ENCODE data around the gene PPP1R9A. TPM values are rescaled to one million over a fixed set of nuclear protein-coding genes. Genes with fewer than 3 reads are reported as not detected.
"Not testable (repeated sequence)": the region's sequence is repeated elsewhere in the genome, so short reads cannot be mapped to it uniquely, and the experiment has no call there.

Gene PPP1R9A
- total RNA-seq, 4 donors from 2014 or later = 22.4 to 27.5 (median 23.3) TPM

DNA sequence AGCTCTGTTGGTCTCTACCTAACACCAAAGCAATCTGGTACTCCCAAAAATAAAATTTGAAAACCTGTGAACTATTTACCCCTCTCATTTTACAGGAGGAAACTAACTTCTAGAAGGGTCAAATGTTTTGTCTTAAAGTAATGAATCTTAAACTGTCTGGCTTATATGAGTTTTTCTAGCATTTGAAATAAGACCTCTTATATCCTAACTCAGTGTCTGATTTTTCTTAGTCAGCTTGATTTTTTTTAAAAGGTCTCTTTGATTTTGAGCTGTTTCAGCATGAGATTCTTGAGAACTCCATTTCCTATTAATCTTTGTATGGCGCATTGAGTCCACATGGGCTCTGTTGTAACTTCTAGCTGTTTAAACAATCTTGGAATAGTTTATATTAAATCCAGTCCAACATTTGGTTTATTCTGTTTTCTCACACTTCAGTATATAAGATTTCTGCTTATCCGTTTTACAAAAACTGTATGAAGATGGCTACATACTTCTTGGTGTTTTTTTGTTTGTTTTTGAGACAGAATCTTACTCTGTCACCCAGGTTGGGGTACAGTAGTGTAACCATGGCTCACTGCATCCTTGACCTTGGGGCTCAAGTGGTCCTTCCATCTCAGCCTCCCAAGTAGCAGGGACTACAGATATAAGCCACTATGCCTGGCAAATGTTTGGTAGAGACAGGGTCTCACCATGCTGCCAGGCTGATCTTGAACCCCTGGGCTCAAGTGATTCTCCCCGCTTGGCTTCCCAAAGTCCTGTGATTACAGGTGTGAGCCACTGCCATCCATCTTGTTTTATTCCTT lies 91.1 kb downstream of the PPP1R9A start:
- intact Hi-C loops (cut with DNase I) = no loop called here
- Histone ChIP-seq H3K36me3 (no peaks in the 10 kb centered on the region), H3K9me3 (no peaks in the 10 kb centered on the region), H3K27me3 (no peaks in the 10 kb centered on the region), H3K4me3 (no peak overlapping the region), H3K4me1 (peaks cover 0 to 27% (median 21%) of the 10 kb centered on the region in 4 donors), H3K27ac (replicated peaks in 1 of 4) (peak overlapping the region; percentile 29 to 63 (median 32))
- WGBS = 43% methylated on average over 3 of the region's 3 CpGs
- TF ChIP-seq POLR2AphosphoS5 (IDR thresholded peaks at IDR 0.05) = no peak
- TF ChIP-seq EP300 (IDR thresholded peaks at IDR 0.05) = no peak
- TF ChIP-seq, protein P1, sequence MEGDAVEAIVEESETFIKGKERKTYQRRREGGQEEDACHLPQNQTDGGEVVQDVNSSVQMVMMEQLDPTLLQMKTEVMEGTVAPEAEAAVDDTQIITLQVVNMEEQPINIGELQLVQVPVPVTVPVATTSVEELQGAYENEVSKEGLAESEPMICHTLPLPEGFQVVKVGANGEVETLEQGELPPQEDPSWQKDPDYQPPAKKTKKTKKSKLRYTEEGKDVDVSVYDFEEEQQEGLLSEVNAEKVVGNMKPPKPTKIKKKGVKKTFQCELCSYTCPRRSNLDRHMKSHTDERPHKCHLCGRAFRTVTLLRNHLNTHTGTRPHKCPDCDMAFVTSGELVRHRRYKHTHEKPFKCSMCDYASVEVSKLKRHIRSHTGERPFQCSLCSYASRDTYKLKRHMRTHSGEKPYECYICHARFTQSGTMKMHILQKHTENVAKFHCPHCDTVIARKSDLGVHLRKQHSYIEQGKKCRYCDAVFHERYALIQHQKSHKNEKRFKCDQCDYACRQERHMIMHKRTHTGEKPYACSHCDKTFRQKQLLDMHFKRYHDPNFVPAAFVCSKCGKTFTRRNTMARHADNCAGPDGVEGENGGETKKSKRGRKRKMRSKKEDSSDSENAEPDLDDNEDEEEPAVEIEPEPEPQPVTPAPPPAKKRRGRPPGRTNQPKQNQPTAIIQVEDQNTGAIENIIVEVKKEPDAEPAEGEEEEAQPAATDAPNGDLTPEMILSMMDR (IDR thresholded peaks at IDR 0.05) = no peak
- no peak for TF ChIP-seq POLR2A (IDR thresholded peaks at IDR 0.05; ENCODE audit: low read depth)
- DNase-seq (ENCODE audit: extremely low spot score) = no peak

GRCh38 chr7:94999069-94999351 lies 91.6 kb downstream of the PPP1R9A start:
- Histone ChIP-seq H3K9me3 (no peaks in the 10 kb centered on the region), H3K4me1 (peaks cover 0 to 29% (median 21%) of the 10 kb centered on the region in 4 donors), H3K27ac (replicated peaks in 1 of 4) (peak overlapping the region; percentile 29 to 63 (median 32)), H3K27me3 (no peaks in the 10 kb centered on the region), H3K4me3 (no peak overlapping the region), H3K36me3 (no peaks in the 10 kb centered on the region)
- TF ChIP-seq POLR2AphosphoS5 (IDR thresholded peaks at IDR 0.05) = no peak
- TF ChIP-seq, protein P1 (IDR thresholded peaks at IDR 0.05) = no peak
- TF ChIP-seq POLR2A (IDR thresholded peaks at IDR 0.05; ENCODE audit: low read depth) = no peak
- no peak for TF ChIP-seq EP300 (IDR thresholded peaks at IDR 0.05)
- intact Hi-C loops (cut with DNase I) = no loop called here
- DNase-seq (ENCODE audit: extremely low spot score) = no peak

DNA sequence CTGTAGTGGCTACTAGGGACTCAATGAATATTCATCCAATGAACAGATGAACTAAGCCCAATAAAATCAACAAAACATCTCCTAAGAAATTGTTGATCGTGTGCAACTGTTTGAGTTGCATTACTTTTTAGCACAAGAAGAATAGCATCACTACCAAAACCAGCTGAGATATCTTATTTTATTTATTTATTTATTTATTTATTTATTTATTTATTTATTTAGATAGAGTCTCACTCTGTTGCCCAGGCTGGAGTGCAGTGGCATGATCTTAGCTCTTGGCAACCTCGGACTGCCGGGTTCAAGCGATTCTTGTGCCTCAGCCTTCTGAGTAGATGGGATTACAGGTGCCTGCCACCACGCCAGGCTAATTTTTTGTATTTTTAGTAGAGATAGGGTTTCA lies 92.2 kb downstream of the PPP1R9A start:
- 94% methylated on average over 5 of the region's 5 CpGs for WGBS
- H3K4me3 ChIP-seq; H3K27me3 ChIP-seq; intact Hi-C loops (cut with DNase I); DNase-seq (ENCODE audit: extremely low spot score); H3K36me3 ChIP-seq; H3K27ac ChIP-seq (replicated peaks in 1 of 4); H3K9me3 ChIP-seq: not testable (repeated sequence)
- H3K4me1 ChIP-seq = peaks cover 0 to 35% (median 23%) of the 10 kb centered on the region in 4 donors

DNA sequence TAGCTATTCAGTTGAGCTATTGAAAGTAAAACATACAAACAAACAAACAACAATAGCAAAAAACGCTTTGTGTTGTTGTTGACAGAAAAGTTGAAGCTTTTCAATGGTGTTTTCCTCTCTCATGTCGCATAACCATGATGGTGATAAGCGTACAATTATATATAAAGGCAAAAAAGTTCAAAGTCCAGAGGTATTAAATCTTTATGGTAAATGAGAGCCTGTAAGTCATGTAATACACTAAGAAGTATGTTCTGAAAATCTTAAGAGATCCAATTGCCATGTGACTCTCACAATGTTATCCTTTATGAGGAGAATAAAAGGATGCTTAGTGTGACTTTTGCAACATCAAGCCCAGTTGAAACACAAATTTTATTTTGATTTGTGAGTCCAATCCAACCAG lies 93.9 kb downstream of the PPP1R9A start:
- DNase-seq (ENCODE audit: extremely low spot score) = no peak
- Histone ChIP-seq H3K4me1 (peaks cover 0 to 41% (median 29%) of the 10 kb centered on the region in 4 donors), H3K4me3 (no peak overlapping the region), H3K36me3 (no peaks in the 10 kb centered on the region), H3K9me3 (no peaks in the 10 kb centered on the region), H3K27ac (replicated peaks in 1 of 4) (no peak overlapping the region), H3K27me3 (no peaks in the 10 kb centered on the region)
- intact Hi-C loops (cut with DNase I) = no loop called here
- 97% methylated on average over 3 of the region's 3 CpGs for WGBS
- no peak for TF ChIP-seq POLR2AphosphoS5 (IDR thresholded peaks at IDR 0.05)
- no peak for TF ChIP-seq POLR2A (IDR thresholded peaks at IDR 0.05; ENCODE audit: low read depth)
- TF ChIP-seq, protein P1 (IDR thresholded peaks at IDR 0.05) = no peak

DNA sequence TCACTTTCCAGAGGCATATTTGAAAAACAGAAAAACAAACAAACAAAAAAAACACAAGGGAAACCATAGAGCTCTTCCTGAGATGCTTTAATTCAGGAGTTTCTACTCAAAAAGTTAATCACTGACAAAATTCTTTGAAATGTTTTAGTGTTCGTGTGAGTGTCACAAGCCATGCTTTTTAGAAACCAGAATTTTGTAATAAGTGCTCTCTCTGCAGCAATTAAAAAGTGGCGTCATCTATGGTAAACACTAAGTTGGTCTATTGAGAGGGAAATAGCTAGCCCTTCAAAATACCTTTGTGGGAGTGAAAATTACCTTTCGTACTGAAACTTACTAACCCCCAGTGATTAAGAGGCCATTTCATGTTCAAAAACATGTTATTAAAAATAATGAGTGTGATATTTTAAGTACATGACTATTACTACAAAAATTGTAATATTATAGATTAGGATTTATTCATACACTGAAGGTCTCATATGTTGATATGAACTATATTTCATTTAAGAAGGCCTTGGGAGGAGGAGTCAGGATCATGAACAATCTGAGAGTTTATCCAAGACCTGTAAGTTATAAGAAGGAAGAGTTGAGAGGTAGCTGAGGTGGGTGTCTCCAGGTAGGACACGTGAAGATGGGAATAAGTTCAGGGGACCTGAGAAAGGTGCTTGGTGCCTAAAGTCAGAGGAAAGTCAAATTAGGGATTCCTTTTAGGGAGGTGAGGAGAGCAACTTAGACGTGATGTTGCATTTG lies 94.6 kb downstream of the PPP1R9A start:
- TF ChIP-seq EP300 (IDR thresholded peaks at IDR 0.05) (no peak), POLR2AphosphoS5 (IDR thresholded peaks at IDR 0.05) (no peak), POLR2A (IDR thresholded peaks at IDR 0.05; ENCODE audit: low read depth) (no peak)
- TF ChIP-seq, protein P1 (IDR thresholded peaks at IDR 0.05) = no peak
- WGBS = 92% methylated on average over 5 of the region's 5 CpGs
- H3K36me3 ChIP-seq = no peaks in the 10 kb centered on the region
- H3K4me1 ChIP-seq = peaks cover 0 to 42% (median 30%) of the 10 kb centered on the region in 4 donors
- no peak overlapping the region for H3K4me3 ChIP-seq
- no peak for DNase-seq (ENCODE audit: extremely low spot score)
- H3K9me3 ChIP-seq = no peaks in the 10 kb centered on the region
- no peak overlapping the region for H3K27ac ChIP-seq (replicated peaks in 1 of 4)
- intact Hi-C loops (cut with DNase I) = no loop called here
- no peaks in the 10 kb centered on the region for H3K27me3 ChIP-seq

Measured in esophagus muscularis mucosa (tissue), 4 donors.